ENCODE measurements around the gene CAMK1G.

Gene CAMK1G

GRCh38 chr1:209544098-209544497 lies 39.4 kb upstream of the CAMK1G start:
- H2AFZ ChIP-seq (ENCODE audit: low read depth, low read length) = no peak overlapping the region
- ATAC-seq (ENCODE audit: insufficient read depth, low read depth) (no peak), DNase-seq (no peak)
- no peak overlapping the region for H3K9ac ChIP-seq (ENCODE audit: low read depth, low read length)
- no peak for TF ChIP-seq CTCF (IDR thresholded peaks at IDR 0.05; ENCODE audit: borderline replicate concordance, extremely low read depth, low read length, poor library complexity, severe bottlenecking)
- no peak for TF ChIP-seq EZH2 (IDR thresholded peaks at IDR 0.05; ENCODE audit: borderline replicate concordance, low read depth, low read length, severe bottlenecking)
- no peak overlapping the region for H3K4me2 ChIP-seq (ENCODE audit: insufficient read depth, low read length)
- H3K36me3 ChIP-seq (ENCODE audit: insufficient read depth, low read length) = no peaks in the 10 kb centered on the region
- H3K4me1 ChIP-seq (ENCODE audit: insufficient read depth, low read length) = no peaks in the 10 kb centered on the region
- H4K20me1 ChIP-seq (ENCODE audit: insufficient read depth, low read length) = no peaks in the 10 kb centered on the region
- H3K79me2 ChIP-seq (ENCODE audit: insufficient read depth, low read length) = no peaks in the 10 kb centered on the region
- no peak overlapping the region for H3K4me3 ChIP-seq (ENCODE audit: low read depth in 1 of 2, low read length in 2 of 2)
- no peaks in the 10 kb centered on the region for H3K9me3 ChIP-seq (ENCODE audit: insufficient read depth, low read length, severe bottlenecking)
- H3K27me3 ChIP-seq (ENCODE audit: insufficient read depth, low read length, poor library complexity) = peaks cover 6% of the 10 kb centered on the region
- no peak overlapping the region for H3K27ac ChIP-seq (ENCODE audit: low read length)

GRCh38 chr1:209545423-209545822 lies 38.1 kb upstream of the CAMK1G start:
- Histone ChIP-seq H3K9me3 (ENCODE audit: insufficient read depth, low read length, severe bottlenecking) (no peaks in the 10 kb centered on the region), H3K9ac (ENCODE audit: low read depth, low read length) (no peak overlapping the region), H3K79me2 (ENCODE audit: insufficient read depth, low read length) (no peaks in the 10 kb centered on the region), H3K4me3 (ENCODE audit: low read depth in 1 of 2, low read length in 2 of 2) (no peak overlapping the region), H3K36me3 (ENCODE audit: insufficient read depth, low read length) (no peaks in the 10 kb centered on the region), H3K27me3 (ENCODE audit: insufficient read depth, low read length, poor library complexity) (peaks cover 6% of the 10 kb centered on the region), H2AFZ (ENCODE audit: low read depth, low read length) (no peak overlapping the region), H3K4me1 (ENCODE audit: insufficient read depth, low read length) (no peaks in the 10 kb centered on the region), H3K4me2 (ENCODE audit: insufficient read depth, low read length) (no peak overlapping the region), H3K27ac (ENCODE audit: low read length) (no peak overlapping the region), H4K20me1 (ENCODE audit: insufficient read depth, low read length) (no peaks in the 10 kb centered on the region)
- no peak for ATAC-seq (ENCODE audit: insufficient read depth, low read depth)
- TF ChIP-seq CTCF (IDR thresholded peaks at IDR 0.05; ENCODE audit: borderline replicate concordance, extremely low read depth, low read length, poor library complexity, severe bottlenecking) = no peak
- no peak for TF ChIP-seq EZH2 (IDR thresholded peaks at IDR 0.05; ENCODE audit: borderline replicate concordance, low read depth, low read length, severe bottlenecking)
- DNase-seq = no peak

- Histone ChIP-seq H3K36me3 (ENCODE audit: insufficient read depth, low read length) (no peaks in the 10 kb centered on the region), H2AFZ (ENCODE audit: low read depth, low read length) (no peak overlapping the region), H3K9ac (ENCODE audit: low read depth, low read length) (no peak overlapping the region), H3K4me1 (ENCODE audit: insufficient read depth, low read length) (no peaks in the 10 kb centered on the region), H3K27ac (ENCODE audit: low read length) (no peak overlapping the region), H3K4me2 (ENCODE audit: insufficient read depth, low read length) (no peak overlapping the region), H4K20me1 (ENCODE audit: insufficient read depth, low read length) (no peaks in the 10 kb centered on the region), H3K4me3 (ENCODE audit: low read depth in 1 of 2, low read length in 2 of 2) (no peak overlapping the region), H3K79me2 (ENCODE audit: insufficient read depth, low read length) (no peaks in the 10 kb centered on the region), H3K9me3 (ENCODE audit: insufficient read depth, low read length, severe bottlenecking) (no peaks in the 10 kb centered on the region), H3K27me3 (ENCODE audit: insufficient read depth, low read length, poor library complexity) (peaks cover 6% of the 10 kb centered on the region)
- DNase-seq (no peak), ATAC-seq (ENCODE audit: insufficient read depth, low read depth) (no peak)
- no peak for TF ChIP-seq EZH2 (IDR thresholded peaks at IDR 0.05; ENCODE audit: borderline replicate concordance, low read depth, low read length, severe bottlenecking)
- TF ChIP-seq CTCF (IDR thresholded peaks at IDR 0.05; ENCODE audit: borderline replicate concordance, extremely low read depth, low read length, poor library complexity, severe bottlenecking) = no peak
Observed at GRCh38 chr1:209546390-209547085, 37.0 kb upstream of the CAMK1G start.

Measured in DND-41 (cell line).